ENCODE data around the gene FYB2. TPM values are rescaled to one million over a fixed set of nuclear protein-coding genes. Genes with fewer than 3 reads are reported as not detected.

Gene FYB2, protein sequence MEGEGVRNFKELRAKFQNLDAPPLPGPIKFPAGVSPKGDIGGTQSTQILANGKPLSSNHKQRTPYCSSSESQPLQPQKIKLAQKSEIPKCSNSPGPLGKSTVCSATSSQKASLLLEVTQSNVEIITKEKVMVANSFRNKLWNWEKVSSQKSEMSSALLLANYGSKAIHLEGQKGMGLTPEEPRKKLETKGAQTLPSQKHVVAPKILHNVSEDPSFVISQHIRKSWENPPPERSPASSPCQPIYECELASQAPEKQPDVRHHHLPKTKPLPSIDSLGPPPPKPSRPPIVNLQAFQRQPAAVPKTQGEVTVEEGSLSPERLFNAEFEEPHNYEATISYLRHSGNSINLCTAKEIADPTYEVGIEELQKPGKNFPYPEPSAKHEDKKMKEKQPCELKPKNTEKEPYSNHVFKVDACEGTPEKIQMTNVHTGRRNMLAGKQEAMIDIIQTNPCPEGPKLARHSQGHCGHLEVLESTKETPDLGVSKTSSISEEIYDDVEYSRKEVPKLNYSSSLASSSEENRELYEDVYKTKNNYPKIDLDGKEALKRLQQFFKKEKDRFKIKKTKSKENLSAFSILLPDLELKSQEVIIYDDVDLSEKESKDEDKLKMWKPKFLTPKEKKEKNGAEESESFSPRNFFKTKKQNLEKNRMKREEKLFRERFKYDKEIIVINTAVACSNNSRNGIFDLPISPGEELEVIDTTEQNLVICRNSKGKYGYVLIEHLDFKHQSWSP
- total RNA-seq = not detected

DNA sequence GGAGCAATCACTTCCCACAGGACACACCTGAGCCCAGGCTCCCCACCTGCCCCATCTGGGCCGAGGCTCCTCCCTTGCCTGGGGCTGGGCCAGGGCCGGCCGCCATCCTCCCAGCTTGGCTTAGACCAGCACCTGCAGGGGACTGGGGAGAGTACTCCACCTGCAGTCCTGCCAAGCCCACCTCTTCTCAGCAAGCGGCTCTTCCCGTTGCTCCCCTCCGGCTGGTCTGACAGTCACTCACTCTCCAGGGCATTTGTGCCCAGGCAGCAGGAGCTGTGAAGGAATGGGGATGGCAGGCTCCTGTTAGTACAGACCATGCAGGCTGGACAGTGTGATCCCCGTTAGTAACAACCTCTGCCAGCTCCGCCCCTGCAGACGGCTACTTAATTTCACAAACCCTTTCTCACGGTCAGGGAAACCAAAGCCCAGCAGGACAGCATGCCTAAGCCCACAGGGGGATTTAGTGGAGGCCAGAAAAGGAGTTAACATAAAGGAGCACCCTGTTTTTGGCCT lies at the start of gene FYB2:
Gene FYB2 (minus strand): TSS at position 18 of the 513 bp plus-strand sequence. CDS start 114 bp downstream, outside the sequence.
- Mint-ChIP-seq H3K27ac (no peak within 1 kb of the TSS), H3K4me3 (no peak within 1 kb of the TSS), H3K27me3 (peaks cover 2% of the 10 kb centered on the region), H3K36me3 (no peaks in the 10 kb centered on the region), H3K4me1 (no peaks in the 10 kb centered on the region), H3K9me3 (ENCODE audit: low read depth) (no peaks in the 10 kb centered on the region)
- DNase-seq (no peak), ATAC-seq (no peak)
- CTCF ChIA-PET = no interaction called here

DNA sequence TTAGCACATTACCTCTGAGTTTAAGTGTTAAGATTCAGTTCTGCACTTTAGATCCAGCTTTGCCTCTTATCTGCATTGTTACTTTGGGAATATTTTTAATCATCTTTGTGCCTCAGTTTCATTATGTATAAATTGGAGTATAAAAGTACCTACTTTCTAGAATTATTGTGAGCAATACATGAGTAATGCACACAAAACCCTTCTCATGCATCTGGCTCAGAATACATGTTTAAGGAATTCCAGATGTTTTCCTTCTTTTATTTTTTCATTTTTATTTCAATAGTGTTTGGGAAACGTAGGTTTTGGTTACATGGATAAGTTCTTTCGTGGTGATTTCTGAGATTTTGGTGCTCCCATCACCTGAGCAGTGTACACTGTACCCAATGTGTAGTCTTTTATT lies 49.6 kb upstream of the FYB2 start:
- Mint-ChIP-seq H3K27ac (no peak overlapping the region), H3K36me3 (no peaks in the 10 kb centered on the region), H3K4me3 (no peak overlapping the region), H3K9me3 (ENCODE audit: low read depth) (no peaks in the 10 kb centered on the region), H3K27me3 (no peaks in the 10 kb centered on the region), H3K4me1 (no peaks in the 10 kb centered on the region)
- DNase-seq = no peak
- no peak for ATAC-seq
- CTCF ChIA-PET = no interaction called here

DNA sequence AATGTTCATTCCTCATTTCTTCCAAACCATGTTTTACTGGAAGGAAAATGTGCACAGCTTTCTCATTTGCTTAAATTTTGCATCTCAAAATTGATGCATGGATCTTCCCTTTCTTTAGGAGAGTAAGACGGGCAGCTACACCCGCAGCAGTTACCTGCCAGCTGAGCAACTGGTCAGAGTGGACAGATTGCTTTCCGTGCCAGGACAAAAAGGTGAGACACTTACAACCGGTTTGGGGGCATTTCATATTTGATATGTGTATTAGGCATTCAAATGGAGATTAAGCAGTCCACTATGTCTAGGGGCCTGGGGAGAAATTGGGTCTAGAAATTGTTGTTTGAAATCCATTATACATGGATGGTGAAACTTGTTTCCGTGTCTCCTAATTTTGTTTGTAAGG lies 48.3 kb upstream of the FYB2 start:
- DNase-seq (no peak), ATAC-seq (no peak)
- CTCF ChIA-PET = no interaction called here
- no peaks in the 10 kb centered on the region for H3K9me3 Mint-ChIP-seq (ENCODE audit: low read depth)
- no peaks in the 10 kb centered on the region for H3K27me3 Mint-ChIP-seq
- H3K4me3 Mint-ChIP-seq = no peak overlapping the region
- no peak overlapping the region for H3K27ac Mint-ChIP-seq
- H3K4me1 Mint-ChIP-seq = no peaks in the 10 kb centered on the region
- H3K36me3 Mint-ChIP-seq = no peaks in the 10 kb centered on the region

GRCh38 chr1:56866656-56867055 lies 47.5 kb upstream of the FYB2 start:
- Mint-ChIP-seq H3K36me3 (no peaks in the 10 kb centered on the region), H3K4me1 (no peaks in the 10 kb centered on the region), H3K9me3 (ENCODE audit: low read depth) (no peaks in the 10 kb centered on the region), H3K27me3 (no peaks in the 10 kb centered on the region), H3K27ac (no peak overlapping the region), H3K4me3 (no peak overlapping the region)
- DNase-seq (no peak), ATAC-seq (no peak)
- CTCF ChIA-PET = no interaction called here

GRCh38 chr1:56864430-56864829 lies 45.2 kb upstream of the FYB2 start:
- ATAC-seq (no peak), DNase-seq (no peak)
- Mint-ChIP-seq H3K27ac (no peak overlapping the region), H3K4me3 (no peak overlapping the region), H3K9me3 (ENCODE audit: low read depth) (no peaks in the 10 kb centered on the region), H3K36me3 (no peaks in the 10 kb centered on the region), H3K27me3 (no peaks in the 10 kb centered on the region), H3K4me1 (no peaks in the 10 kb centered on the region)
- CTCF ChIA-PET = no interaction called here

DNA sequence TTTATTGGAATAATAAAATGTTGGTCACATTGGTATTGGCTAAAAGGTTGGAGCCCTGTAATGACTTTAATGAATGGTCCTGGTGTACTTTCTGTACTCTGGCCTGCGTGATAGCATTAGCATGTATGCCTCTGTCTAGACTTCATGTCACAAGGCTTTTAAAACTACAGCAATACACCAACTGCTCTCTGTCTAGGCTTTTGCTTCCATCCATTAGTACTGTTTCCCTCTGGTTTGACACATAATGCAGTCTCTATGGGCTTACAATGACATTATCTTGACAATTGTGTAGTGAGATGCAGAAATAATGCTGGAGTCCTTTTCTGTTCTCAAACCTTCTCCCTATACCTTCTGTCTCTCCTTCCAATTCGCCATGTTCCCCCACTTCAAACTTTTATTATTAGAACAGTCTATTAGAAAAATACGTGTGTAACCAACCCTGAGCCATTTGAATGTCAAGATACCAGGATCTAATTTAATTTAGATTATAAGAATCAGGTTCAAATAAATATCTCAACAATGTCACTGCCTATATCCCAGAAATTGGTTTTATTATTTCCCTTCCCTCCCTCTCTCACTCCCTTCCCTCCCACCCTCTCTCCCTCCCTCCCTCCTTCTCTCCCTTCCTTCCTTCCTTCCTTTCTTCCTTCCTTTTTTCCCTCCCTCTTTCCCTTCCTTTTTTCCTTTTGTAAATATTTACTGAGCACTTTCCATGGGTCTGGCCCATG lies 44.2 kb upstream of the FYB2 start:
- ATAC-seq = no peak
- CTCF ChIA-PET = no interaction called here
- H3K4me3 Mint-ChIP-seq = no peak overlapping the region

DNA sequence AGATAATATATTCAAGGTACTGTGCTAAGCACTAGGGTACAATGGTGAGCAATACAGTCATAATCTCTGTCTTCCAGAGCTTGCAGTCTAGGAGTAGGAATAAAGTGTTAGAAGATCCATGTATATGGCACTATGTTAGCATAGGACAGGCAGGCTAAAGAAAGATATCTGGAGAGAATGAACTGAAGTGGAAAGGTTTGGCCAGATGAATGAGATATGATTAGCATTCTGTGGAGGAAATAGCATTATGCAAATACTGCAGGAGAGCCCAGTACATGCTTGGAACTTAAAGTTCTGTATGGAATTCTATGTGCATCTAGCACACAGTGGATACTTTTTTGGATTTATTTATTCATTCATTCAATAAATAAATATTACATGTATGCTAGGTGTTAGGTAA lies 40.1 kb upstream of the FYB2 start:
- Mint-ChIP-seq H3K27me3 (peaks cover 3% of the 10 kb centered on the region), H3K4me1 (no peaks in the 10 kb centered on the region), H3K27ac (no peak overlapping the region), H3K4me3 (no peak overlapping the region), H3K9me3 (ENCODE audit: low read depth) (no peaks in the 10 kb centered on the region), H3K36me3 (no peaks in the 10 kb centered on the region)
- no peak for DNase-seq
- ATAC-seq = no peak
- CTCF ChIA-PET = interaction anchor here (1.1 kb wide), 1 partner anchor 38 kb away, joined by 3 read pairs; no protein-coding TSS in a partner anchor

More for the DNA sequence above, 44.2 kb upstream of the FYB2 start:
- DNase-seq = no peak
- Mint-ChIP-seq H3K4me1 (no peaks in the 10 kb centered on the region), H3K36me3 (no peaks in the 10 kb centered on the region), H3K27me3 (no peaks in the 10 kb centered on the region), H3K9me3 (ENCODE audit: low read depth) (no peaks in the 10 kb centered on the region), H3K27ac (no peak overlapping the region)

GRCh38 chr1:56856186-56856585 lies 37.0 kb upstream of the FYB2 start:
- DNase-seq (no peak), ATAC-seq (no peak)
- H3K4me3 Mint-ChIP-seq = no peak overlapping the region
- peaks cover 3% of the 10 kb centered on the region for H3K27me3 Mint-ChIP-seq
- CTCF ChIA-PET = no interaction called here
- no peaks in the 10 kb centered on the region for H3K36me3 Mint-ChIP-seq
- H3K27ac Mint-ChIP-seq = no peak overlapping the region
- H3K9me3 Mint-ChIP-seq (ENCODE audit: low read depth) = no peaks in the 10 kb centered on the region
- H3K4me1 Mint-ChIP-seq = no peaks in the 10 kb centered on the region

- DNase-seq (no peak), ATAC-seq (no peak)
- Mint-ChIP-seq H3K4me1 (no peaks in the 10 kb centered on the region), H3K36me3 (no peaks in the 10 kb centered on the region), H3K4me3 (no peak overlapping the region), H3K27me3 (peaks cover 3% of the 10 kb centered on the region), H3K9me3 (ENCODE audit: low read depth) (no peaks in the 10 kb centered on the region), H3K27ac (no peak overlapping the region)
- CTCF ChIA-PET = no interaction called here
Measured at GRCh38 chr1:56855190-56855589, 36.0 kb upstream of the FYB2 start.

- Mint-ChIP-seq H3K27me3 (peaks cover 3% of the 10 kb centered on the region), H3K9me3 (ENCODE audit: low read depth) (no peaks in the 10 kb centered on the region), H3K36me3 (no peaks in the 10 kb centered on the region), H3K4me1 (no peaks in the 10 kb centered on the region), H3K27ac (no peak within 1 kb of the TSS), H3K4me3 (no peak within 1 kb of the TSS)
- ATAC-seq (no peak), DNase-seq (no peak)
- CTCF ChIA-PET = no interaction called here
Measured at GRCh38 chr1:56854521-56855099, 35.4 kb upstream of the FYB2 start, which contains the start of gene C8A. C8A (plus strand) TSS chr1:56854797; CDS start chr1:56854902, 105 bp downstream.

GRCh38 chr1:56852476-56852875 lies 33.3 kb upstream of the FYB2 start:
- no peaks in the 10 kb centered on the region for H3K9me3 Mint-ChIP-seq (ENCODE audit: low read depth)
- H3K4me1 Mint-ChIP-seq = no peaks in the 10 kb centered on the region
- peaks cover 3% of the 10 kb centered on the region for H3K27me3 Mint-ChIP-seq
- no peak overlapping the region for H3K27ac Mint-ChIP-seq
- DNase-seq (no peak), ATAC-seq (no peak)
- CTCF ChIA-PET = no interaction called here
- no peak overlapping the region for H3K4me3 Mint-ChIP-seq
- no peaks in the 10 kb centered on the region for H3K36me3 Mint-ChIP-seq

GRCh38 chr1:56850922-56851321 lies 31.7 kb upstream of the FYB2 start:
- CTCF ChIA-PET = no interaction called here
- H3K27ac Mint-ChIP-seq = no peak overlapping the region
- no peaks in the 10 kb centered on the region for H3K9me3 Mint-ChIP-seq (ENCODE audit: low read depth)
- DNase-seq (no peak), ATAC-seq (no peak)
- peaks cover 3% of the 10 kb centered on the region for H3K27me3 Mint-ChIP-seq
- H3K4me1 Mint-ChIP-seq = no peaks in the 10 kb centered on the region
- no peaks in the 10 kb centered on the region for H3K36me3 Mint-ChIP-seq
- no peak overlapping the region for H3K4me3 Mint-ChIP-seq

GRCh38 chr1:56850411-56850810 lies 31.2 kb upstream of the FYB2 start:
- Mint-ChIP-seq H3K4me1 (no peaks in the 10 kb centered on the region), H3K4me3 (no peak overlapping the region), H3K27ac (no peak overlapping the region), H3K9me3 (ENCODE audit: low read depth) (no peaks in the 10 kb centered on the region), H3K36me3 (no peaks in the 10 kb centered on the region), H3K27me3 (peaks cover 3% of the 10 kb centered on the region)
- no peak for ATAC-seq
- DNase-seq = no peak
- CTCF ChIA-PET = no interaction called here
